B cell (primary cell): ENCODE measurements around the gene C4BPB. TPM values are rescaled to one million over a fixed set of nuclear protein-coding genes. Genes with fewer than 3 reads are reported as not detected.

ENCODE experiments used
- ATAC-seq: fragments of 200-7000 bp; cut with Tn5 transposase; one replicate; pipeline ENCODE4 v1.10.0; 2021; ENCODE audit warnings: low read depth, mild to moderate bottlenecking, moderate number of reproducible peaks, moderate library complexity
- CTCF ChIA-PET: fragments of 350-600 bp; sonication (Branson Sonifier 250); formaldehyde crosslinking; loops from one replicate; lab custom pipeline; 2021; ENCODE audit warnings: antibody characterized with exemption, inconsistent platforms; lab: Charles Lee
- POLR2A ChIA-PET: fragments of 350-600 bp; sonication (Branson Sonifier 250); formaldehyde crosslinking; loops from one replicate; lab custom pipeline; 2021; ENCODE audit warnings: antibody characterized with exemption; lab: Charles Lee
- DNase-seq: peaks from one replicate; pipeline ENCODE4 v3.0.0; 2013
- H2AFZ ChIP-seq: 2 replicates; pipeline ENCODE4 v1.6.1; 2012; ENCODE audit warnings: mild to moderate bottlenecking, low read depth, low read length; ENCODE audit not compliant: insufficient read depth, poor library complexity, severe bottlenecking
- H3K27ac ChIP-seq, 2 donors: 1 replicate in 1 of 2; 2 replicates in 1 of 2; pipeline ENCODE4 v1.5.1; 2012 to 2013; ENCODE audit warnings: low read length in 2 of 2, mild to moderate bottlenecking in 2 of 2, moderate library complexity in 1 of 2
- H3K27me3 ChIP-seq, 4 experiments: fragments of 200-600 bp in 1 of 4; sonication (generic) in 1 of 4; replicated peaks in 1 of 4; 1 replicate in 2 of 4; 2 replicates in 2 of 4; pipeline versions ENCODE4 v1.6.1 to v1.7.0; 2013 to 2016; ENCODE audit warnings: low read length in 3 of 4, mild to moderate bottlenecking in 2 of 4, mixed read lengths in 1 of 4, moderate library complexity in 1 of 4; ENCODE audit not compliant: insufficient read depth in 4 of 4, control insufficient read depth in 3 of 4; ENCODE audit errors: control extremely low read depth in 1 of 4
- H3K36me3 ChIP-seq, 2 experiments: replicated peaks in 1 of 2; 1 replicate in 1 of 2; 2 replicates in 1 of 2; pipeline versions ENCODE4 v1.6.1 to v1.7.1; 2013; ENCODE audit warnings: low read length in 1 of 2; ENCODE audit not compliant: insufficient read depth in 2 of 2, control insufficient read depth in 1 of 2; ENCODE audit errors: control extremely low read depth in 1 of 2, extremely low read depth in 1 of 2
- H3K4me1 ChIP-seq, 2 donors: fragments of 200-600 bp in 1 of 2; sonication (generic) in 1 of 2; 1 replicate in 1 of 2; 2 replicates in 1 of 2; pipeline versions ENCODE4 v1.5.1 to v1.6.1; 2013 to 2017; ENCODE audit warnings: low read length in 2 of 2; ENCODE audit not compliant: control insufficient read depth in 2 of 2, insufficient read depth in 2 of 2
- H3K4me2 ChIP-seq: replicated peaks from 2 replicates; pipeline ENCODE3; 2012; ENCODE audit warnings: mild to moderate bottlenecking, low read depth, low read length; ENCODE audit not compliant: poor library complexity, severe bottlenecking
- H3K4me3 ChIP-seq, 5 experiments: fragments of 200-600 bp in 1 of 5; sonication (generic) in 1 of 5; 1 replicate in 3 of 5; 2 replicates in 2 of 5; pipeline versions ENCODE4 v1.5.1 to v1.7.0; 2011 to 2016; ENCODE audit warnings: low read length in 4 of 5, mild to moderate bottlenecking in 4 of 5, low read depth in 2 of 5, control low read depth in 1 of 5, moderate library complexity in 1 of 5; ENCODE audit not compliant: insufficient read depth in 1 of 5; ENCODE audit errors: control extremely low read depth in 1 of 5, extremely low read depth in 1 of 5
- H3K79me2 ChIP-seq: fragments of 200-600 bp; sonication (generic); one replicate; pipeline ENCODE4 v1.6.0; 2016; ENCODE audit warnings: low read length; ENCODE audit not compliant: control insufficient read depth, insufficient read depth
- H3K9ac ChIP-seq: fragments of 200-600 bp; sonication (generic); 2 replicates; pipeline ENCODE4 v1.6.1; 2017; ENCODE audit warnings: mild to moderate bottlenecking, low read length, moderate library complexity
- H3K9me3 ChIP-seq, 3 donors: one replicate each; pipeline versions ENCODE4 v1.6.1 to v1.7.1; 2013; ENCODE audit warnings: low read length in 2 of 3; ENCODE audit not compliant: control insufficient read depth in 2 of 3, insufficient read depth in 1 of 3; ENCODE audit errors: control extremely low read depth in 1 of 3
- H4K20me1 ChIP-seq: 2 replicates; pipeline ENCODE4 v1.6.0; 2012; ENCODE audit warnings: mild to moderate bottlenecking, low read length; ENCODE audit not compliant: insufficient read depth, control insufficient read depth, poor library complexity, severe bottlenecking
- H3K27ac Mint-ChIP-seq: one replicate; pipeline ENCODE4 v1.8.0; 2021; ENCODE audit warnings: mixed read lengths
- H3K27me3 Mint-ChIP-seq: one replicate; pipeline ENCODE4 v1.8.0; 2021; ENCODE audit warnings: mixed read lengths
- H3K4me1 Mint-ChIP-seq: one replicate; pipeline ENCODE4 v1.8.0; 2021; ENCODE audit warnings: mixed read lengths
- H3K4me3 Mint-ChIP-seq: one replicate; pipeline ENCODE4 v1.8.0; 2021; ENCODE audit warnings: mixed read lengths
- H3K9me3 Mint-ChIP-seq: one replicate; pipeline ENCODE4 v1.8.0; 2022; ENCODE audit warnings: mixed read lengths; ENCODE audit not compliant: insufficient read depth
- EZH2 ChIP-seq: IDR thresholded peaks from 2 replicates; pipeline ENCODE4 v1.6.1; 2012; ENCODE audit warnings: borderline replicate concordance, low read depth, mild to moderate bottlenecking, moderate library complexity, low read length; ENCODE audit not compliant: insufficient read depth, poor library complexity, severe bottlenecking
- WGBS: methylation state at CpG from one replicate; pipeline ENCODE4 v1.1.5; 2013; ENCODE audit warnings: missing lambda C conversion rate; ENCODE audit not compliant: insufficient coverage; 5-methylcytosine and 5-hydroxymethylcytosine counted together
- intact Hi-C: fragments of 100-400 bp; cut with micrococcal nuclease; formaldehyde crosslinking; loops from one replicate; pipeline ENCODE4 v1.10.0; 2022
- polyA plus RNA-seq: library from polyadenylated mRNA; depleted of rRNA; stranded (reverse); fragments of >200 nt; gene quantifications from 2 replicates; pipeline ENCODE4 v1.2.3, GENCODE V29; 2012
- total RNA-seq, 2 donors: library from RNA; stranded (reverse); fragments of 120-200 nt in 1 of 2; gene quantifications; 1 replicate in 1 of 2; 2 replicates in 1 of 2; pipeline versions ENCODE4 v1.2.3 to v1.2.4, GENCODE V29; 2013 to 2022
- TF ChIP-seq, protein P1 (sequence below): fragments of 200-600 bp; IDR thresholded peaks from one replicate; pipeline ENCODE4 v1.8.0; 2022; ENCODE audit warnings: antibody characterized with exemption, mild to moderate bottlenecking

C4BPB gene
- total and polyA plus RNA-seq, 2 donors (not counting 1 experiment from before 2014, with no cell fraction given), result 0.34 TPM; not detected in 1

DNA sequence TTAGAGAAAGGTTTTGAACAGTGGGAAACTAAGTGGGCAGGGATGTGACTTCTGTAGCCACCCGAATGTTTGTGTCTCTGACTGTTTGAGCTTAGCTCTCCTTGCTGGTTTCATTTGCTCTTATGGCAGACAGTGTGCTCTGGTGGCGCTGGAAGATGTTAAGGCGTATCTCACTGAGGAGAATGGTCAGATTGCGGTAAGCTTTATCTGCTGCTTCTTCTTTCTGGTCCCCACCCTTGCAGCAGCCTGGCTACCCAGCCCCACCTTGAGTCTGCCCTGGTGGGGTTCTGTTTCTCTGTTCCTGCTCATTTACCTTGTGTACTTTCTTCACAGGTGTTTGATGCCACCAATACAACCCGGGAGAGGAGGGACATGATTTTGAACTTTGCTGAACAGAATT lies 25.6 kb upstream of the C4BPB start:
- H3K4me1 ChIP-seq, result no peaks in the 10 kb centered on the region
- Mint-ChIP-seq H3K4me1 (no peaks in the 10 kb centered on the region), H3K27me3 (no peaks in the 10 kb centered on the region), H3K27ac (no peak overlapping the region), H3K9me3 (no peaks in the 10 kb centered on the region), H3K4me3 (no peak overlapping the region)
- DNase-seq (no peak), ATAC-seq (no peak)
- peaks cover 17 to 62% of the 10 kb centered on the region in 2 experiments for H3K36me3 ChIP-seq
- H4K20me1 ChIP-seq, result no peaks in the 10 kb centered on the region
- no peak overlapping the region for H3K9ac ChIP-seq
- ChIA-PET CTCF (no interaction called here), POLR2A (no interaction called here)
- H3K4me2 ChIP-seq, result no peak overlapping the region
- 98% methylated on average over 4 of the region's 5 CpGs for WGBS
- H3K27ac ChIP-seq, result no peak overlapping the region
- H3K4me3 ChIP-seq, result no peak overlapping the region
- no peak for TF ChIP-seq EZH2
- intact Hi-C loops, result no loop called here
- no peaks in the 10 kb centered on the region for H3K79me2 ChIP-seq
- no peaks in the 10 kb centered on the region for H3K9me3 ChIP-seq
- no peaks in the 10 kb centered on the region for H3K27me3 ChIP-seq
- no peak overlapping the region for H2AFZ ChIP-seq

DNA sequence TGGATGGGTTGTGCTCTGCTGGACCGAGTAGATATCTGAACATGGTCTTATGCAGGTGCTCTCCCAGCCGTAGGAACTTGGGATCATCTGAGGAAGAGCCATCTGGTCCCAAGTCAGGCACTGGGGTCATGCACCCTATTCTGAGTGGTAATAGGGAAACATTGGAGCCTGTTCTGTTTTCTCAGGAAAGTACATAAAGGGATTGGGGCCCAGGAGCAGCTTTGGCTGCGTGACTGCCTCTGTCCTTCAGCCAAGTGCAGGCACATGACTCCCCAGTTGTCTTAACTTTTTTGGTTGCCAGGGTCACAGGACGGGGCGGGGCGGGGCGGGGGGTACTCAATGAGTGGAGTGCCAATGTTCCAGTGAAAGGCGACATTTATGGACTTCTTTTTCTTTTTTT lies 24.1 kb upstream of the C4BPB start:
- Mint-ChIP-seq H3K4me1 (peaks cover 4% of the 10 kb centered on the region), H3K4me3 (no peak overlapping the region), H3K27me3 (no peaks in the 10 kb centered on the region), H3K27ac (no peak overlapping the region), H3K9me3 (no peaks in the 10 kb centered on the region)
- 100% methylated on average over 8 of the region's 8 CpGs for WGBS
- H4K20me1 ChIP-seq, result no peaks in the 10 kb centered on the region
- no peak overlapping the region for H3K4me3 ChIP-seq
- TF ChIP-seq, protein P1, sequence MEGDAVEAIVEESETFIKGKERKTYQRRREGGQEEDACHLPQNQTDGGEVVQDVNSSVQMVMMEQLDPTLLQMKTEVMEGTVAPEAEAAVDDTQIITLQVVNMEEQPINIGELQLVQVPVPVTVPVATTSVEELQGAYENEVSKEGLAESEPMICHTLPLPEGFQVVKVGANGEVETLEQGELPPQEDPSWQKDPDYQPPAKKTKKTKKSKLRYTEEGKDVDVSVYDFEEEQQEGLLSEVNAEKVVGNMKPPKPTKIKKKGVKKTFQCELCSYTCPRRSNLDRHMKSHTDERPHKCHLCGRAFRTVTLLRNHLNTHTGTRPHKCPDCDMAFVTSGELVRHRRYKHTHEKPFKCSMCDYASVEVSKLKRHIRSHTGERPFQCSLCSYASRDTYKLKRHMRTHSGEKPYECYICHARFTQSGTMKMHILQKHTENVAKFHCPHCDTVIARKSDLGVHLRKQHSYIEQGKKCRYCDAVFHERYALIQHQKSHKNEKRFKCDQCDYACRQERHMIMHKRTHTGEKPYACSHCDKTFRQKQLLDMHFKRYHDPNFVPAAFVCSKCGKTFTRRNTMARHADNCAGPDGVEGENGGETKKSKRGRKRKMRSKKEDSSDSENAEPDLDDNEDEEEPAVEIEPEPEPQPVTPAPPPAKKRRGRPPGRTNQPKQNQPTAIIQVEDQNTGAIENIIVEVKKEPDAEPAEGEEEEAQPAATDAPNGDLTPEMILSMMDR, result no peak
- TF ChIP-seq EZH2, result no peak
- no peaks in the 10 kb centered on the region for H3K79me2 ChIP-seq
- no peaks in the 10 kb centered on the region for H3K9me3 ChIP-seq
- no peak overlapping the region for H2AFZ ChIP-seq
- intact Hi-C loops, result no loop called here
- no peak overlapping the region for H3K27ac ChIP-seq
- H3K9ac ChIP-seq, result no peak overlapping the region
- POLR2A ChIA-PET, result no interaction called here
- DNase-seq (no peak), ATAC-seq (no peak)
- no peaks in the 10 kb centered on the region for H3K27me3 ChIP-seq
- CTCF ChIA-PET, result no interaction called here
- peaks cover 2 to 4% of the 10 kb centered on the region in 2 donors for H3K4me1 ChIP-seq
- no peak overlapping the region for H3K4me2 ChIP-seq
- peaks cover 17 to 68% of the 10 kb centered on the region in 2 experiments for H3K36me3 ChIP-seq
